GM21390 (cell line): ENCODE measurements around the gene TTC23.

ENCODE experiments used
- ATAC-seq: cut with Tn5 transposase; IDR thresholded peaks from one replicate; pipeline ENCODE4 v1.9.1; 2021; ENCODE audit not compliant: unreplicated experiment

TTC23 gene

DNA sequence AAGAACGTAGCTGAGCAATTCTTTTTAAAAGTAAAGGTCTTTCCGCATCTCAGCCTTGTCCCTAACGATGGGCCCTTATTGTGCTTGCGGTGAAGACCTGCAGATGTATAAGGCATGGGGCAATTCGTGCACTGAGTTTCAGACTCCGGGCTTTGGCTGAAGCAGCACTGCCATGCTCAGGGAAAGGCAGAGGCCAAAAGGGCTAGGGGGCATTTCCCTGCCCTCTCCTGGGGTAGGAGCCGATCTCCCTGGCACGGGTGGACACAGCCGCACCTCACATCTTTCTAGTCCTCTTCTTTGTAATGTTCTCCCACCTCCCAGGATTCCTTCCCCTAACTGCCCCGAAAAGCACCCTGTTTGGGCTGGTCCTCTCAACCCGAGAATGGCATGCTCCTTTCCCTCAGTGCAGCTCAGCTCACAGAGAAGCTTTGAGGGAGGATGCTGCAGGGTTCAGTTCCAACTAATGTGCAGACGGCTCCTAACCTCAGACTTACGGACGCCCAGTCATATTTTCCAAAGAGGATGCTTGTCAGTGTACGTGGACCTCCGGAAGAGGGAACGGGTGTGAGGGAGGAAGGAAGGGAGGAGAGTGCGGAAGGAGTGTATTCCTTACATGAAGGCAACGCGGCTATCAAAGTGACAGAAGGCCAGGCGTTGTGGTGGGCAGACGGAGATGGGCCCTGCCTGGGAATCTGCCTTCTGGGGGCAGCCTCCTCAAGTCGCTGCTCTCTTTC lies 83.3 kb downstream of the TTC23 start:
- no peak for ATAC-seq

DNA sequence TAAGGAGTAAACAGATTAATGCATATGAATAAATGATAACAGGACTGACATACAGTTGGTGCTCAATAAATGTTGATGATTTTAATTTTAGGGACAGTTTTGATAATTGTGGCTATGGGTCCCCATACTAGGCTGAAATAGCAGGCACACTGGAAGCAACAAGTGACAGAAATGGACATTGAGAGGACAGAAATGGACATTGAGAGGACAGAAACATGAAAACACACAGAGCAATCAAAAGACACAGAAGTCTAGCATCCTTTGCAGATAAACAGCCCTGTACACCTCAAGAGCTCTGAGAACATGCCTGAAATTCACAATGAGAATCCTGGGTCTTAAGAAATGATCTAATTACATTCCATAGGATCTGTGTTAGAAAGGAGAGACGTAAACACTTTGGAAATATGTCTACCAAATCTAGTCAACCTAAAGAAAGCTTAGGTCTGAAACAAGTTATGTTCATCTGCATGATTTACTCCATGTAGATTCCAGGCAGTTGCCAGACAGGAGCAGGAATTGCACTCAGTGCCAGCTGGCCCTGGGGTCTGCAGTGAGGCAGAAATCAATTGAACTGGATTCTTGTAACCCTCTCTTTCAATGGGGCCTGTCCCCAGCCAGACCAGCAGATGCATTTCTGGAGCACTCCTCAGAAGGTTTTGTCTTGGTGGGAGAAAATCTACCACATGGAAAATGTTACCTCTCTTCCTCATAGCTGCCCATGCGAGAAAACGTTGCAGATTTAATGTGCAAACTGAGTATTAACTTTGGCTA lies 84.2 kb downstream of the TTC23 start:
- ATAC-seq: no peak

DNA sequence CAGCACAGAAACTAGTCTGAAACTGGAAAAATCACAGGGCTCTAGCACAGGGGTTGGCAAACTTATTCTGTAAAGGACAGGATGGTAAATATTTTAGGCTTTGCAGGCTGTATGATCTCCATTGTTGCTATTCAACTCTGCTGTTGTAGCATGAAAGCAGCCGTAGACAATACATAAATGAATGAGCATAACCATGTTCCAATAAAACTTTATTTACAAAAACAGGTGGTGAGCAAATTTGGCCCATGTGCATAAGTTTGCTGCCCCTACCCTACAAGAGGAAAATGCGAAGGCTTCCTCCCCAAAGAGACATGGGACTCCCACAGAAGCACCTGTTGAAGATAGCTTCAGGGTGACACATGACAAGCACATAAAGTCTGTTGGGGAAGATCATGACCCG lies 85.3 kb downstream of the TTC23 start:
- no peak for ATAC-seq

DNA sequence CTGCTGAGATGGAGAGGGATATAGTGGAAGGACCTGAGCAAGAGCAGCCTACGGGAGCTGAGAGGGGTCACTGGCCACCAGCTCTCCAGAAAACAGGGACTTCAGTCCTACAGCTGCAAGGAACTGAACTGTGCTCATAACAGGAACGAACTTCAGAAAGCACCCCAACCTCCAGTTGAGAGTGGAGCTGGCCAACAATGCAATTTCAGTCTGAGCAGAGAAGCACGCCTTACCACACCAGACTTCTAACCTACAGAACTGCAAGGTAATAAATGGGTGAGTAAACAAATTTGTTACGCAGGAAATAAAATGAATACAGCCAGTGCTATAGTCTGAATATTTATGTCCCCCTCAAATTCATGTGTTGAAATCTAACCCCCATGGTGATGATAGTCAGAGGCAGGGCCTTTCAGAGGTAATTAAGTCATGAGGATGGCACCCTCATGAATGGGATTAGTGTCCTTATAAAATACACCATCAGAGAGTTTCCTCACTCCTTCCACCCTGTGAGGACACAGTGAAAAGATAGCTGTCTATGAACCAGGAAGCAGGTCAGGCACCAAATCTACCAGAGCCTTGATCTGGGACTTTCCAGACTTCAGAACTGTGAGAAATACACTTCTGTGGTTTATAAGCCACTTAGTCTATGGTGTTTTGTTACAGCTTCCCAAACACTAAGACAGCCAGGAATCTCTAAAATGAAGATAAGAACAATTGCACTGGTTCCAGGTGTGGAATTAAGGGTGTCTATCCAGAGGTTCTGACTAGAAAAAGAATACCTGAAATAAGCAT lies 85.9 kb downstream of the TTC23 start:
- no peak for ATAC-seq

DNA sequence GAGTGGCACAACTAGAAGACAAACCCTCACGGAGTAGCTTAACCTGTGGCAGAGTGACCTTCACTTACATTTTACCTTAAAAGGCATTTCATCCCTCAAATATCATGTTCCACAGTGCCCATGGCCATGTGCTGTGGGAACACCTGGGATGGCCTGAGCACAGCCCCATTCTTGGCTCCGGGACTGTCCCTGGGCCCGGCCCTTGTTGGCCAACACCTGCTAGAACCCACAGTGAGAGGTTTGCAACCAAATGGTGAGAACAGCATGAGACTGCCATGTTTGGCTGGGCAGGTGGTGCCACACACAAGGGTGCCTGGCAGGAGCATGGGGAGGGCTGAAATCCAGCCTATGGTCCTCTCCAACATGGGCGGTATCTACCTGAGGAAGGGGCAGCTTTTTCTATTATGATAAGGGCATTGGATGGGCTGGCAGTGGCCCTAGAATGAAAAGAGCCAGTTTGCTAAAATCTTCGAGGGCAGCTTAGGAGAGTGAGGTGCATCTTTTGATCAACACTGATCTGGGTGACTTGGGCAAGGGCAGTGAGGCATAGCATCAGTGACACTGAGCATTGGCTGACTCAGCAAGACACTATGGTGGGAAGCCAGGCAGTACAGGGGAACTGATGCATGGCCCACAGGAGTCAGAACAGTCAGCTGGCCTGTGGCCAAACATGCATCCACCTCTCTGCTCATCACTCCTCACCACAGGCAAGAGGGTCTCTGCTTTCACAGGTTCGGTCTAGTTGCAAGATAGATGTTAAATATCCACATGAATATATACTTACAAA lies 90.6 kb downstream of the TTC23 start:
- ATAC-seq: no peak

DNA sequence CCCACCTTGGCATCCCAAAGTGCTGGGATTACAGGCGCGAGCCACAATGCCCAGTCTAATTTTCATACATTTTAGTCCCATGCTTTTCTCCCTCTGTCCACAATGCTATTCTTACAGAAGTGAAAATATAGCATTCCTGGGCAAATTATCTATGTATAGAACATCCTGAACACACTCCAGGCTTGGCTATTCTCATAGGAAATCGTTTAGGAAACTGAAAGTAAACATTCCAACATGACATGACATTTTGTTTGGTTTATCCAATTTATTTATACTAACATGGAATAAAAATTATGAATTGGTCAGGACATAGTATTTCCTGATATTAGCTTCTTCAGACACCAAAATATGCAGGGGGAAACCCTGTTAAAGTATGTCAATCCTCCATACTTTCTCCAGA lies 91.9 kb downstream of the TTC23 start:
- ATAC-seq: no peak

DNA sequence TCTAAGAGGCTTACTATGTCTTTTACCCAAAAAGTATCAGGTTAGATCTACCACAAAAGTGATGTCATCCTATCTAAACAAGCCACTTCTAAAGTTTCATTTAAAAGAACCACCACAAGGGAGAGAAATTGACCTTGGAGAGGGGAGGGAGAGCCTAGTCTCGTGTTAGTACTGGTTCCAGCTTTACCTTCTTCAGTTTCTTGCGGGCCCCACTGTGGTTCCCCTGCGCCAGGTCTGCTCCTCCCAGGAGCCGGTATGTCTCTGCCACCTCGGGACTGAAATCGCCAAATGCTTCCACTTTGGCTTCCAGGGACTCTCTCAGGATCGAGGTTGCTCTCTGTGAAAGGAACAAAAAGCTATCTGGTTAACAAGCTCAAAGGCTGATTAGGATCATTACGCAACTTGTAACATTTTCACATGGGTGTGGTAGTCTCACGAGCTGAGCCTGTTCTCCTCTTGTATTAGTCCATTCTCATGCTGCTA lies 93.4 kb downstream of the TTC23 start:
- no peak for ATAC-seq

DNA sequence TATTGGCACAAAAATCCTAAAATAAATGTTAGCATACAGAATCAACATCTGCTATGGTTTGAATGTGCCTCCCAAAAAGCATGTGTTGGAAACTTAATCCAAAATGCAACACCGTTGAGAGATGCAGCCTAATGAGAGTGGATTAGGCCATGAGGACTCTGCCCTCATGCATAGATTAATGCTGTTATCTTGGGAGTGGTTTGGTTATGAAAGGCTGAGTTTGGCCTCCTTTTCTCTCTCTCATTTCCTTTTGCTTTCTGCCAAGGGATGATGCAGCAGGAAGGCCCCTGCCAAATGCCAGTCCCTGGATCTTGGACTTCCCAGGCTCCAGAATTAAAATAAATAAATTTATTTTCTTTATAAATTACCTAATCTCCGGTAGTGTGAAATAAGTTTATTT lies 95.1 kb downstream of the TTC23 start:
- ATAC-seq: no peak

DNA sequence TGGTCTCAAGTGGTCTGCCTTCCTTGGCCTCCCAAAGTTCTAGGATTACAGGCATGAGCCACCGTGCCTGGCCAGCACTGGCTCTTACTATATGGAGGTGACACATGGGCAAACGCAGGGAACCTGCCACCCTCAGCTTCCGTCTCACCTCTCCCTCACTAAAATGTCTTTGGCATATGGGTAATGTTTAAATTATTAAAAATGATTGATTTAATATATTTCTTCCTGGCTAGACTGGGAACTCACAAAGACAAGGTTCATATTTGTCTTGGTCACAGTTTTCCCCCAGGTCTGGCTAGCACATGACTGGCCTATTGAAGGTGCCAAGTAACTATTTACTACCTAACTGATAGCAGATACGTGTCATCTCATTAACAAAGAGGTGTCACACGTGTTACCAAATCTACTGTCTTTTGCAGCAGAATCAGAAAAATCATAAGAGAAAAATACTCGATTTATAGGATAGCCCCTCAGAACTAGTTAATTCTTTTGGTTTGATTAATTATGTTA lies 96.3 kb downstream of the TTC23 start:
- no peak for ATAC-seq

DNA sequence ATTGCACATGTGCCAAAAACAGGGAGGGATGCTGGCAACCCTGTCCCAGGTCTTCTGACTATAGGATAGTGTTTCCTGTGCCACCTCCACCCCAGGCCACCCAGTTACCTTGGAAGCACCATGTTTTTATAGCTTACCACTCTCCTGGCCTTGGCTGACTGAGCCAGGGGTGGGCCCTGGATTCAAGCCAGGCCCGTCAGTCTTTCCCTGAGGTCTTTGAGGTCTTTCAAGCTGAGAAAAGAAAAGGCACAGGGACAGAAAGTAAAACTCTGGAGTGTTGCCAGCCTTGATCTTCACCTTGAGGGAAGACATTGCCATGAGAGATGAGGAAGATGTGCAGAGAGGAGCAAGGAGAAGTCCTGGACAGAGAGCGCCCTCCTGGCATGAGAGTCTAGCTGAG lies 98.2 kb downstream of the TTC23 start:
- no peak for ATAC-seq

DNA sequence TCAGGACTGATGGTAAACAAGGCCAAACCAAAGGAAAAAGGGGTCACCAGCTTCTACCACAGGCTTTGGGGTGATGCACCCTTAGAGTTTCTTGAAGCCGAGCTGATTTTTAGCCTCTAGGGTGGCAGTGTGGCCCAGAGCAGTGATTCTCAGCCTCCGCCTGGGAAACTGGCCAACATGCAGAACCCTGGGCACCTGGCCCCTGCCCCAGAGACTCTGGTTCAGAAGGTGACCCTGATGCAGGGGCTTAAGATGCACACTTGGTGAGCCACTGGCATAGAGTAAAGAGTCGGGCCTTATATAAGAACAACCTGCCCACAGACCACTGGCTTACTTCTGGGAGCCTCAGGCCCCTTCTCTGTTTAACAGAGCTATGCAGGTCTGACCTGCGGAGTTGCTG lies 100.0 kb downstream of the TTC23 start:
- ATAC-seq: no peak

DNA sequence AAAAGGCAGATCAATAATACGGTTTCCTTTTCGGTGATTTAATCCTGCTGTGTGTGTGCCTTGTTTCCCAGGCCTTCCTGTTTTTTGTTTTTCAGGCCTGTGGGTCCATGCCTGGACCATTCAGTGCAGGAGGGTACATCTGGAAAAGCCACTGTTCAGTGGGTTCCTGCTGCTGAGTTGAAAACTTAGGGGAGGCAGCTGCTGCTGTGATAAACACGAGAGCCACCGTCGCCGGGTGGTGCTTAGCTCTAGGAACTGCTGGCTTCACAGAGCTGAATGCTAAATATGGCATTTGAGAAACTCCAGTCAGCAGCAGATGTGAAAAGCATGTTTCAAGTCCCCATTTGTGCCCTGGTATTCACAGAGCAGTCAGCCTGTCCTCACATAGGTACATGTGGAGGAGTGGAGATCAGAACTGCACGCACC lies 100.5 kb downstream of the TTC23 start:
- ATAC-seq: no peak

DNA sequence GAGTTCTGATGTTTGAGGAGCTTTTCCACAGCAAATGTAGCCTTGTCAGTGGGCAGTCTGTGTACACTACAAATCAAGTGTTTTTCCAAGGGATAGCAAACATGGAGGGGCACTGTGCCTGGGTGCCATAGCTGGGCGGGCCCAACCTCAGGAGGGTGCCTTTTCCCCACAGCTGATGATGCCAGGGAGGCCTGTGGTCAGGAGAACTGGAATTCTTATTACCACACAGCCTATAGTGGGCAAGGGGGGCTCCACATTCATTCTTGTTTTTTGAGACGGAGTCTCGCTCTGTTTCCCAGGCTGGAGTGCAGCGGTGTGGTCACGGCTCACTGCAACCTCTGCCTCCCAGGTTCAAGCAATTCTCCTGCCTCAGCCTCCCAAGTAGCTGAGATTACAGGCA lies 102.7 kb downstream of the TTC23 start:
- ATAC-seq: no peak

DNA sequence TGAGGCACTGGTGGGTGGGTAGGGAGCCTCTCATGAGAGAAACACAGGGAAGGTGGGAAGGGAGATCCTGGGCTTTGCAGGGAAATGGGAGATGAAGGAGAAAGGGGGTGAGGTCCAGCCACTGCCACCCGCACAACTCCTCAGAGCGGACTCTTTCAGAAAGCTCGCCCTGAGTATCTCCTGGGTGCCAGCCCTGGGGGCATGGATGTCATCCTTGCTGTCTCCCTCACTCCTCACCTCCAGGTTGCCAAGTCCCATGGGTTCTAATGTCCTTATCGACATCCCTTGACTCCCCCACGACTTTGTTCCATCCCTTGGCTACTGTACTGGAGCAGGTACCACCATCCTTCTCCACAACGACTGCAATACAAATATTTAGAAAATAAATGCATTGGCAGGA lies 103.6 kb downstream of the TTC23 start:
- ATAC-seq: no peak

DNA sequence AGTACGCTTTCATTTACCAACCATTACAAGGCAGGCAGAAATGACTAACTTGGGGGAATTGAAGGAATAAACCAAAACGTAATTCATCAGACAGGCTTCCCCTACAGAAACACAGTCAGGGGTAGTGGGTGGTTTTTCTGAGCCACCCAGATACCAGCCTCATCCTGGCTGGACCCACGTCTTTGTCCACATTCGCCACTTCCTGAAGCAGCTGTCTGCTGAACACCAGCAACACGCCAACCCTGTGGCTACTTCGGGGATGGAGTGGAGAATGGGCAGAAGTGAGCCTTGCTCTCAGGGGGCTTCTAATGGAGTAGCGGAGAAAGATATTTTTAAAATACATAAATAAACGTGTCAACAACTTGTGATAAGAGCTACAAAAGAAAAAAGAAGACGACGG lies 104.4 kb downstream of the TTC23 start:
- ATAC-seq: no peak

DNA sequence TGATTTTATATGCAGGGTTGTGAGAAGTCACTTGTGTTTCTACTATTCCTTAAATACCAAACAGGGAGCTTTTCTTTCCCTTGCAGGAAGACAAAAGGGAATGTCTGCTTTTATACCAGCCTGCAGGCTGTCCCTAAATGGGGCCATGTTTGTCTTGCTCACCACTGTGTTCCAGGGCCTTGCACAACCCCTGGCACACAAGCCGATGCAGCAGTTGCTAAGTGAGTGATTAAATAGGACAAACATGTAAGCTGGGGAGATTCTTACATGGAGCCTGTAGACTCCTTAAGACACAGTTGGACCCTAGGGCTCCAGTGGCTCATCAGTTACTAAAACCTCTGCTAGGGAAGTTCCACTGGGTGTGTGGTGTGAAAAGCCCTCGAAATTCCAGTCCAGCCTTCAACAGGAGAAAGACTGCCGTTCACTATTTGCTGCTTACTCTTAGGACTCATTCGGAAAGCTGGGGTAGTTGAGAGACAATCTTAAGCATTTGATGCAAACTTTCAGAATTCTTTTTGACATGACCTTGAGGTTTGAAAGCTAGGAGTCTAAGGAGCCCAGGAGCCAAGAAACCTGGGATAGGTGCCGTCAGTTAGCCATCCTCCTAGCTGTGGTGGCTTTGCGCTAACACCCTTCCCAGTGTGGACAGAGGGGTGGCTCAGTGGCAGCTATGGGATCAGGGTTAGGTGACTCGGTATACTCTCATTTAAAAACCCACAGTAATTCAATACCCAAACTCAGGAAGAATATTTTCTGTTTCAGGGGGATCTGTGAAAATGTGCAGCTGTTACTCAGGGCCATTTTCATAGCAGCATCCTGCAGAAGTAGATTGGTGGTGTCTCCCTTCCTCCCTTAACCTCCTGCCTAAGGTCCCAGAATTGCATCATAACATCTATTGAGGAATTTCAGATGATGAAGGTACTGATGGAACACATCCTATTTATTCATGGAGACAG lies 105.4 kb downstream of the TTC23 start:
- ATAC-seq: no peak

DNA sequence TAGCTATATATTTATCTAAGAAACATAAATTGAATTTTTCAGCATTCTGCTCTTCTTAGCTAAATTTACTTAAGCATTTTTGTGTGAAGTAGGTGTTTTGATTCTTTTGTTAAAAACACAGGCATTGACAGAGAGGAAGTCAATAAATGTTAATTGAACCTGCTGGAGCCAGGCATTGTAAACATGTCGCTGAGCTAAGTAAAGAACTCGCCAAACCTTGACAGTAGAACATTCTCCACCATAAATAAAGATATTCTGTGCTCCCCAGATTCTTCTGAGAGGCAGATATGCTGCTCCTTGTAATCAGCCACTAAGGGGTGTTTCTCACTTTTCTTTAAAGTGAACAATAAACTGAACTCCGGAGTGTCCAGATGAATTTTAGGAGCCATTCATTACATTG lies 106.1 kb downstream of the TTC23 start:
- no peak for ATAC-seq

DNA sequence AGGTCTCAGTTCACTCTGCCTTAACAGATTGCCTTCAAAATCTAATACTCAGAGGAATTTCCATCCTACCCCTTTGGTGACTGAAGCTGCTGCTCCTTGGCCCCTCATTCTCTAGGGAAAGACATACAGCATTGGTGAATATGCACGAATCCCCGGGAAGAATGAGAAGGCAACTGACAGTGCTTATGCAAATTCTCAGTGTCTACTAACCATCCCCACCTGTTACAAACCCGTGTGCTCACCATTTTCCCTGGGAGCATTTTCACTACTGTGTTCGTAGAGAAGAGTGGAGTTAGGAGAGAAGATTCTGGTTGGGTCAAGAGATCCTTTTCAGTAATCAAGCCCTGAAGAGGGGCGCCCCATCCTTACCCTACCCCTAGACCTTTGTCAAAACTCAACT lies 106.8 kb downstream of the TTC23 start:
- ATAC-seq: no peak

DNA sequence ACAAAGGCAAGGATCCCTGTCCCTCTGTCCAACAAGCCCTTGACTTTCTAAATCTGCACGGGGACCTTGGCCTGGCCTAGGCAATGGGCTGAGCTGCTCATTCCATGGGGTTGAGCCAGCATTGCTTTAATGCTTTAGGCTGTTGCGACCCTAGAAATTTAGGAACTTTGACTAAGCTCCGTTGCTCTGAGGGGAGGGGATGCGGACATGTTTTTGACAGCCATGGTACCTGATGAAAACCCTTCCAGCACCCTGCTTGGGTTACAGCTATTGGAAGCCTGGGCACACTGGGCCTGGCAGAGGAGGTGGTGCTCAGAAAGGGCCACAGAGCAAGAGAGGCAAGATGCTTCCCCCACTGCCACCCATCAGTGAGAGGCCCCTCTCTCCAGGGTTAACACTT lies 107.4 kb downstream of the TTC23 start:
- no peak for ATAC-seq

DNA sequence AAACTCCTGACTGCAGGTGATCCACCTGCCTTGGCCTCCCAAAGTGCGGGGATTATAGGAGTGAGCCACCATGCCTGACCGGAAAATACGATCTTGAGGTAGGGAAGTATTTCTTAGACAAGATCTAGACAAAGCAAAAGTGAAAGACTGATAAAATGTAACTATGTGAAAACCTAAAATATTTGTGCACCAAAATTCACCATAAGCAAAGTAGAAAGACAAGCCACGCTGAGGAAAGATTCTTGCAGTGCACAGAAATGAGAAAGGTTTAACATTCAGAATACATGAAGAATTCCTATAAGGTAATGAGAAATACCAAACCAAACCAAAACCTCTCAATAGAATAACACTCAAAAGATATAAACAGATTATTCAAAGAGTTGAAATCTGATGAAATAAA lies 108.8 kb downstream of the TTC23 start:
- no peak for ATAC-seq
